HG02642 (cell line): Measurements from ENCODE around the gene SMIM33.
A peak's percentile ranks its signal among the peaks of the same experiment; 100 is the strongest.
"Not testable (repeated sequence)": the region's sequence is repeated elsewhere in the genome, so short reads cannot be mapped to it uniquely, and the experiment has no call there.

Source experiments
- ATAC-seq: cut with Tn5 transposase; IDR thresholded peaks from one replicate; pipeline ENCODE4 v1.9.1; 2021; ENCODE audit warnings: mild to moderate bottlenecking; ENCODE audit not compliant: unreplicated experiment, poor library complexity

The SMIM33 gene

GRCh38 chr5:139470821-139471300 lies at the start of gene SMIM33:
SMIM33 (plus strand) TSS chr5:139471004; CDS start chr5:139471122, 118 bp downstream.
- no peak for ATAC-seq

DNA sequence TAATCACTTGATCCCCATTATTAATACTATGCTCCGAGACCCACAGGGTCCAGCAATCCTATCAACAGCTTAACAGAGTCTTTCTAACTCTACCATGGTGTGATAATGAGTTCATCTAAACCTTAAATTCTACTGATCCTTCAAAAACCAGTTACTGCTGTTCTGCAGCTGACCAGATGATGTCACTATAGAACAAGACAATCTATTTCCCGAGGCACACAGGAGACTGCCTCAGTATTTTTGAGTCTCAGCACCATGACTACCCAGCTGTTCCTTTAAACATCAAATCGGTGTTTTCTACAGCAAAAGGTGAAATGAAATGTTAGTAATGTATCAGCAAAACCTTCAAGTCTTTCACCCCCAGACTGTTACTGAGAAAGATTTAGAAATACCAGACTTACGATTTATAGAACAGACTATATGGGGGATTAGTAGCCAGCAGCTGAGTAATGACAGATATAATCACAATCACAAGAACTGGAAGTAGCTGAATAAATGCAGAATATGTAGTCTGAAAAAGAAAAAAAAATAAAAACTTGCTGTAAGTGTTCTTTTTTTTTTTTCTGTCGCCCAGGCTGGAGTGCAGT lies 48.4 kb upstream of the SMIM33 start:
- ATAC-seq: peak; percentile 66

- ATAC-seq: no peak
Observed at GRCh38 chr5:139425497-139425896, 45.3 kb upstream of the SMIM33 start.

GRCh38 chr5:139426203-139426885 lies 44.5 kb upstream of the SMIM33 start:
- no peak for ATAC-seq

- no peak for ATAC-seq
Observed at GRCh38 chr5:139430015-139430414, 40.8 kb upstream of the SMIM33 start.

GRCh38 chr5:139431706-139432105 lies 39.1 kb upstream of the SMIM33 start:
- ATAC-seq: no peak

GRCh38 chr5:139435676-139436075 lies 35.1 kb upstream of the SMIM33 start:
- no peak for ATAC-seq

DNA sequence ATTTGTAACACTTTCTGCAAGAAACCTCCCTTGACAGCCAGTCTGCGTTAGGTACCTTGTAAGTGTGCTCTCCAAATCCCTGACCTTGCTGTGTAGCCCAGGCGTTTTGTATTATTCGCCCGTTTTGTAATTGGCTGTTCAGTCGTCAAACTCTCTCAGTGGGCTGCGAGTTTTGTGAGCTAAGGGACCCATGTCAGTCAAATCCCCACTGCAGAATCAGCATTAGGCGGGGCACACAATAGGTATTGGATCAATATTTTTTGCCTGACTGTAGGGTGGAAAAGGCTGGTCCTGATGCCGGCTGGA lies 32.1 kb upstream of the SMIM33 start:
- ATAC-seq: no peak

DNA sequence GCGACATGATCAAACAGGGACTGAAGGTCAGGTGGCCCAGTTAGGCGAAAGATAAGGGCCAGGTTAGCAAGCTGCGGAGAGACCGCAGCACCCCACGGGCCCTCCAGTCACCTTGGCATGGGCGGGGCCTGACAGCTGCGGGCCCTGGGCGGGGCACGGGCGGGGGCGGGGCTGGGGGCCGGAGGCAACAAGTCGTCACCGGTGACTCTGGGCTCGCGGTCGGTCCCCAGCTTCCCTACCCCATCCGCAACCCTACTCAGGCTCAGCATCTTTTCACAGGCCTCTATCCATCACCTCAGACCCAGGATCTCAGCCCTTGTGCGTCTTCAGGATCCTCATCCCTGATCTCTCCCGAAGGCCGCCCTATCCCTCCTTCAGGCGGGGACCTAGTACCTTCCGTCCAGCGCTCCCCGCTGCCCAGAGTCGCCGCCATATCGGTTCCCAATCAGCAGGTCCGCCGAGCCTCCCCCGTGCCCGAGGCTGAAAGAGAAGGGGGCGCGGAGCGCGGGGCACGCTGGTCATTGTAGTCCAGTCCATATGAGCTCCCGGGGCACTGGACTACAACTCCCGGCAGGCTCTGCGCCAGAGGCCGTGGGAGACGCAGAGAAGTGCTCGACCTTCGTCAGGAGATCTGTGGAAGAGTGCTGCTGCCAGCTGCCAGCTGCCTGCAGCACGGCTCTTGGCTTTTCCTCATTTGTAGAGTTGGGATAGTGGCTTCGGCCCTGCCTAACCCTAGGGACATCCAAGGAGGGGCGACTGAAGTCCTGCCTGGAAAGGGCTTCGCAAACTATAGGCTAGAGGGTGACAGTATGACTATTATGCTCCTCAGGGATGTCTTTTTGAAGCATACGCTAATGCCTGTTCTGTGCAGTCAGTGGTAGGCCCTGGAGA lies 31.5 kb upstream of the SMIM33 start, which contains the start of gene DNAJC18:
Gene DNAJC18 (minus strand): TSS at position 513 of the 891 bp plus-strand sequence. CDS start 80 bp downstream, at position 433.
- peak; percentile 95 for ATAC-seq

GRCh38 chr5:139440416-139440815 lies 30.4 kb upstream of the SMIM33 start:
- not testable (repeated sequence) for ATAC-seq

GRCh38 chr5:139443831-139444453 lies 26.9 kb upstream of the SMIM33 start:
- no peak for ATAC-seq

DNA sequence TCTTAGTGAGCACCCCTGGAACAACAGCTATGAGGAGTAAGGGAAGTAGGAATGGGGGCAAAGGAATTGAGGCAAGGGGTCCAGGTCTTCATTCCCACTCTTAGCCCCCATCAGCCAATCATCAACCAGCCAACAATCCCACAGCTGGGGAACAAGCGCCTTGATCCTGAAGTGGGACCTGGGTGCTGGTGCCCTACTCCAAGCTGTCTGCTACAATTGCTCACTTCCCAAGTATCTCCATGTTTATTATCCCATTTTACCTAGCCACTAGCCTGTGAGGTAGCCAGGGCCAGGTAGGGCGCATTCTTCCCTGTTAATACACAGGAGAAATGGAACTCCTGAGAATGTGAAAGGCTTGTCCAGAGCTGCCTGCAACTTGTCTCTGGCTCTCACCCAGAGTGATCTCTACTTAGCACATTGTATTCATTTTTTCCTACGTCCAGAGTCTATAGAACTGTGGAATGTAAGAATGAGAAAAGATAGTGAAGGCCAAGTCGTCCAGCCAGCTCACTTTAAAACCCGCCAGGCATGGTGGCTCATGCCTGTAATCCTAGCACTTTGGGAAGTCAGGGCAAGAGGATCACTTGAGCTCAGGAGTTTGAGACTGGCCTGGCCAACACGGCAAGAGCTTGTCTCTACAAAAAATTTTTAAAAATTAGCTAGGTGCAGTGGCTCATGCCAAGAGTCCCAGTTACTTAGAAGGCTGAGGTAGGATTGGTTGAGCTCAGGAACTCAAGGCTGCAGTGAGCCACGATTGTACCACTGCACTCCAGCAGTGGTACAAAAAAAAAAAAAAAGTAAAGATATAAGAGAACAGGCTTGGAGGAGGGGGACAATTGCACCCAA lies 25.3 kb upstream of the SMIM33 start:
- ATAC-seq: no peak

- peak; percentile 72 for ATAC-seq
Observed at GRCh38 chr5:139446956-139447779, 23.6 kb upstream of the SMIM33 start.

- ATAC-seq: no peak
Observed at GRCh38 chr5:139451176-139451575, 19.6 kb upstream of the SMIM33 start.

DNA sequence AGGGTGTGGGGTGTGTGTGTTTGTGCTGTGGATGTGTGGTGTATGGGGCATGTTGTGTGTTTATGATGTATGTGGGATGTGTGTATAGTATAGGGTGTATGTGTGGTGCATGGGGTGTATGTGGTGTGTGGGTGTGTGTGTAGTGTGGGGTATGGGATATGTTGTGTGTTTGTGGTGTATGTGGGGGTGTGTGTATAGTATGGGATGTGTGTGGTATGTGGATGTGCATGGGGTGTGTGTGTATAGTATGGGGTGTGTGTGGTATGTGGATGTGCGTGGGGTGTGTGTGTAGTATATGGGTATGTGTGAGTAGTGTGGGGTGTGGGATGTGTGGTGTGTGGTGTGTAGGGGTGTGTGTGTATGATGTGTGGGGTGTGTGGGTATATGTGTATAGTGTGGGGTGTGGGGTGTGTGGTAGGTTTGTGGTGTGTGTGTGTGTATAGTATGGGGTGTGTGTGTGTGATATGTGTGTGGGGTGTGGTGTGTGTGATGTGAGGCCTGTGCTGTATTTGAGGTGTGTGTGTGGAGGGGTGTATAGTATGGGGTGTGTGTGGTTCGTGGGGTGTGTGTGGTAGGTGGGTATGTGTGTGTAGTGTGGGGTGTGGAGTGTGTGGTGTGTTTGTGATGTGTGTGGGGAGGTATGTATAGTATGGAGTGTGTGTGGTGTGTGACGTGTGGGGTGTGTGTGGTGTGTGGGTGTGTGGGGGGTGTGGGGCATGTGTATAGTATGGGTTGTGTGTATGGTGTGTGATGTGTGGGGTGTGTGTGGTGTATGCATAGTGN lies 18.7 kb upstream of the SMIM33 start:
- ATAC-seq: no peak

DNA sequence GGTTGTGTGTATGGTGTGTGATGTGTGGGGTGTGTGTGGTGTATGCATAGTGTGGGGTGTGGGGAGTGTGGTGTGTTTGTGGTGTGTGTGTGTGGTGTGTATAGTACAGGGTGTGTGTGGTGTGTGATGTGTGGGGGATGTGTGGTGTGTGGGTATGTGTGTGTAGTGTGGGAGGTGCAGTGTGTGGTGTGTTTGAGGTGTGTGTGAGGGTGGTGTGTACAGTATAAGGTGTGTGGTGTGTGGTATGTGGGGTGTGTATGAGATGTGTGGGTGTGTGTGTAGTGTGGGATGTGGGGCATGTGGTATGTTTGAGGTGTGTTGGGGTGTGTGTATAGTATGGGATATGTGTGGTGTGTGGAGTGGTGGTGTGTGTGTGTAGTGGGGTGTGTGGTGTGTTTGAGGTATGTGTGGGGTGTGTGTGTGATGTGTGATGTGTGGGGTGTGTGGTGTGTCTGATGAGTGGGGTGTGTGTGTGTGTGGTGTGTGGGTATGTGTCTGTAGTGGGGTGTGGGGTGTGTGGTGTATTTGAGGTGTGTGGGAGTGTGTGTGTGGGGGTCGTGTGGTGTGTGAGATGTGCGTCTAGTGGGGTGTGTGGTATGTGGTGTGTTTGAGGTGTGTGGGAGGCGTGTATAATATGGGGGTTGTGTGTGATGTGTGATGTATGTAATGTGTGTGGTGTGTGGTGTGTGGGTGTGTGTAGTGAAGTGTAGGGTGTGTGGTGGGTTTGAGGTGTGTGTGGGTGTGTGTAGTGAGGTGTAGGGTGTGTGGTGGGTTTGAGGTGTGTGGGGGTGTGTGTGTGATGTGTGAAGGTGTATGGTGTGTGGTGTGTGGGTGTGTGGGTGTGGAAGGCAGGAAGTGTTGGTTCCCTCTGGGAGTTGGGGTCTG lies 16.9 kb upstream of the SMIM33 start:
- no peak for ATAC-seq
